ENCODE data around the gene CISD2. TPM values are rescaled to one million over a fixed set of nuclear protein-coding genes. Genes with fewer than 3 reads are reported as not detected.
A peak's percentile ranks its signal among the peaks of the same experiment; 100 is the strongest.
"Not testable (repeated sequence)": the region's sequence is repeated elsewhere in the genome, so short reads cannot be mapped to it uniquely, and the experiment has no call there.

CISD2 gene
- 14.1 TPM for total RNA-seq

GRCh38 chr4:102868781-102869568 lies at the start of gene CISD2:
TSS of gene CISD2 (plus strand) at chr4:102868992. CDS start at chr4:102869085, 93 bp downstream.
- peak; percentile 97 for DNase-seq

- DNase-seq, result not testable (repeated sequence)
Measured at GRCh38 chr4:102819100-102819499, 49.7 kb upstream of the CISD2 start.

- DNase-seq, result no peak
Measured at GRCh38 chr4:102819588-102820365, 49.0 kb upstream of the CISD2 start.

- DNase-seq, result no peak
Measured at GRCh38 chr4:102823464-102823863, 45.3 kb upstream of the CISD2 start.

- no peak for DNase-seq
Measured at GRCh38 chr4:102823897-102824296, 44.9 kb upstream of the CISD2 start.

- DNase-seq, result peak; percentile 28
Measured at GRCh38 chr4:102824398-102824797, 44.4 kb upstream of the CISD2 start.

- peak; percentile 78 for DNase-seq
Measured at GRCh38 chr4:102825261-102826091, 43.3 kb upstream of the CISD2 start.

GRCh38 chr4:102826105-102826889 lies 42.5 kb upstream of the CISD2 start:
- DNase-seq, result no peak

GRCh38 chr4:102826890-102827673 lies 41.7 kb upstream of the CISD2 start, which contains the start of gene UBE2D3:
TSS of gene UBE2D3 (minus strand) at chr4:102827551. CDS start at chr4:102826508, 1,043 bp downstream.
- peak; percentile 98 for DNase-seq

- peak; percentile 100 for DNase-seq
Measured at GRCh38 chr4:102827674-102828496, 40.9 kb upstream of the CISD2 start.

- DNase-seq, result no peak
Measured at GRCh38 chr4:102828497-102828808, 40.3 kb upstream of the CISD2 start.

- no peak for DNase-seq
Measured at GRCh38 chr4:102829803-102830202, 39.0 kb upstream of the CISD2 start.

- DNase-seq, result no peak
Measured at GRCh38 chr4:102832105-102832504, 36.7 kb upstream of the CISD2 start.

- DNase-seq, result no peak
Measured at GRCh38 chr4:102832667-102833066, 36.1 kb upstream of the CISD2 start.

GRCh38 chr4:102836596-102836995 lies 32.2 kb upstream of the CISD2 start:
- DNase-seq, result no peak

- DNase-seq, result no peak
Measured at GRCh38 chr4:102842367-102842766, 26.4 kb upstream of the CISD2 start.

- no peak for DNase-seq
Measured at GRCh38 chr4:102843273-102843672, 25.5 kb upstream of the CISD2 start.

- no peak for DNase-seq
Measured at GRCh38 chr4:102843938-102844337, 24.9 kb upstream of the CISD2 start.

- no peak for DNase-seq
Measured at GRCh38 chr4:102847687-102848086, 21.1 kb upstream of the CISD2 start.

- no peak for DNase-seq
Measured at GRCh38 chr4:102849579-102850104, 19.1 kb upstream of the CISD2 start.

All from tongue (tissue), 2 donors.